GM18526 (cell line): ENCODE measurements around the gene PTPRR.

Experiments
- POLR2A ChIP-seq: IDR thresholded peaks from 3 replicates; pipeline ENCODE4 v1.6.1; 2011; ENCODE audit not compliant: insufficient read length; ENCODE audit errors: extremely low read depth

PTPRR gene

GRCh38 chr12:70928071-70928470 lies 7.5 kb upstream of the PTPRR start:
- no peak for TF ChIP-seq POLR2A

GRCh38 chr12:70927356-70927755 lies 6.8 kb upstream of the PTPRR start:
- TF ChIP-seq POLR2A: no peak

- TF ChIP-seq POLR2A: no peak
Measured at GRCh38 chr12:70925539-70925938, 5.0 kb upstream of the PTPRR start.

GRCh38 chr12:70920891-70921290 lies 353 bp upstream of the PTPRR start:
- no peak for TF ChIP-seq POLR2A

GRCh38 chr12:70919597-70920035 lies 922 bp downstream of the PTPRR start:
- no peak for TF ChIP-seq POLR2A

- TF ChIP-seq POLR2A: no peak
Measured at GRCh38 chr12:70919176-70919575, 1.4 kb downstream of the PTPRR start.

- TF ChIP-seq POLR2A: no peak
Measured at GRCh38 chr12:70918321-70918720, 2.2 kb downstream of the PTPRR start.

GRCh38 chr12:70910666-70911065 lies 9.9 kb downstream of the PTPRR start:
- TF ChIP-seq POLR2A: no peak

- no peak for TF ChIP-seq POLR2A
Measured at GRCh38 chr12:70908978-70909377, 11.6 kb downstream of the PTPRR start.

- TF ChIP-seq POLR2A: no peak
Measured at GRCh38 chr12:70907412-70907811, 13.1 kb downstream of the PTPRR start.

- no peak for TF ChIP-seq POLR2A
Measured at GRCh38 chr12:70895956-70896355, 24.6 kb downstream of the PTPRR start.

GRCh38 chr12:70892593-70892992 lies 27.9 kb downstream of the PTPRR start:
- no peak for TF ChIP-seq POLR2A

- TF ChIP-seq POLR2A: no peak
Measured at GRCh38 chr12:70890895-70891832, 29.4 kb downstream of the PTPRR start.

GRCh38 chr12:70885956-70886355 lies 34.6 kb downstream of the PTPRR start:
- TF ChIP-seq POLR2A: no peak

GRCh38 chr12:70883855-70884254 lies 36.7 kb downstream of the PTPRR start:
- no peak for TF ChIP-seq POLR2A

- TF ChIP-seq POLR2A: no peak
Measured at GRCh38 chr12:70880744-70881143, 39.8 kb downstream of the PTPRR start.

- TF ChIP-seq POLR2A: no peak
Measured at GRCh38 chr12:70876952-70877351, 43.6 kb downstream of the PTPRR start.
